ENCODE measurements around the gene CELF4.

DNA sequence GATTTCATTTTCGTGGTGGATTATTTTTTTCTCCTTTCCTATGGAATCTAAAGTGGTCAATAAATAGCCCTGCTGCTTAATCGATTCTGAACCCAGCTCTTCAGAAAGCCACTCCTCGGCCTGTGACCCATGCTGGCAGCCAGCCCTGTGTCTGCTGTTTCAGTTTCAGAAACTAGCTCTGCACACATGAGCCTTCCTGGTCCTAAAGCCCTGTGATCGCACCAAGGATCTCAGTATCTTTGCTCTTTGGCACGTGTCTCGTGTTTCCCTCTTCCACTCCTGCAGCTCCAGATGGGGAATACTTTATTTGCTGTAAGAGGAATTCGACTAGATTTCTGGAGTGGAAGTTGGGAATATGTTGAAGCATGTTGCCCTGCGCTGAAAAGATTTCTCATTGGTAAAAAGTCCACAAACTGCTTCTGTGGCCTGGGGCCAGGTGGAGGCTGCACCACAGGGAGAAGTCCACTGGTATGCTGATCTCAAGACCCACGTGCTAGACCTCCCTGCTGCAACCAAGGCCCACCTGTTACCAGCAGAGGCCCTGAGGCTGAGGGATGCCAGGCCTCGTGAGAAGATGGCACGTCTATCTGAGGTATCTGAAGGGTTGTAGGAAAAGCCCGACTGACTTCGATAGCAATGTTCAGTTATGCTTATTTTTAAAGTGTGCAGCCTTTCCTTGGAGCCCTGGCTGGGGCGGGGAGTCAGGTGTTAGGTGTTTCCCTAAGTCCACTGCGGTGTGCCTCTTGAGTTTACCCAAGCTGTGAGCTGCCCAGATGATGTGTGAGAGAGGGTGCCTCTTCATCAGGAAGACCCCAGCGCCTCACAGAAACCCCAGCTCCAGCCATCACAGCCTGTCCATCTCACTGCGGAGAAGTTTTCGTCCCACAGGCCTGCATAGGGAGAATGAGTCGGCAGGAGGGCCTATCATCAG lies 33.6 kb upstream of the CELF4 start:
- TF ChIP-seq, protein P1, sequence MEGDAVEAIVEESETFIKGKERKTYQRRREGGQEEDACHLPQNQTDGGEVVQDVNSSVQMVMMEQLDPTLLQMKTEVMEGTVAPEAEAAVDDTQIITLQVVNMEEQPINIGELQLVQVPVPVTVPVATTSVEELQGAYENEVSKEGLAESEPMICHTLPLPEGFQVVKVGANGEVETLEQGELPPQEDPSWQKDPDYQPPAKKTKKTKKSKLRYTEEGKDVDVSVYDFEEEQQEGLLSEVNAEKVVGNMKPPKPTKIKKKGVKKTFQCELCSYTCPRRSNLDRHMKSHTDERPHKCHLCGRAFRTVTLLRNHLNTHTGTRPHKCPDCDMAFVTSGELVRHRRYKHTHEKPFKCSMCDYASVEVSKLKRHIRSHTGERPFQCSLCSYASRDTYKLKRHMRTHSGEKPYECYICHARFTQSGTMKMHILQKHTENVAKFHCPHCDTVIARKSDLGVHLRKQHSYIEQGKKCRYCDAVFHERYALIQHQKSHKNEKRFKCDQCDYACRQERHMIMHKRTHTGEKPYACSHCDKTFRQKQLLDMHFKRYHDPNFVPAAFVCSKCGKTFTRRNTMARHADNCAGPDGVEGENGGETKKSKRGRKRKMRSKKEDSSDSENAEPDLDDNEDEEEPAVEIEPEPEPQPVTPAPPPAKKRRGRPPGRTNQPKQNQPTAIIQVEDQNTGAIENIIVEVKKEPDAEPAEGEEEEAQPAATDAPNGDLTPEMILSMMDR (conservative IDR thresholded peaks at IDR 0.05; ENCODE audit: low read depth, low read length): no peak
- TF ChIP-seq EZH2 (IDR thresholded peaks at IDR 0.05; ENCODE audit: low read length, unreplicated experiment): no peak

Measured in PC-3 (cell line).